ENCODE results near the gene DNM1L.

GRCh38 chr12:32662665-32663064 lies 16.4 kb upstream of the DNM1L start:
- TF ChIP-seq CTCF (conservative IDR thresholded peaks at IDR 0.05; ENCODE audit: low read length) = no peak
- no peak for TF ChIP-seq EZH2phosphoT487 (IDR thresholded peaks at IDR 0.05; ENCODE audit: borderline replicate concordance)
